ENCODE measurements around the gene TBC1D8.

The TBC1D8 gene

GRCh38 chr2:100974712-100975520, 176.3 kb downstream of the TBC1D8 start:
- DNase-seq: no peak

GRCh38 chr2:100972452-100972851, 178.7 kb downstream of the TBC1D8 start:
- no peak for DNase-seq

GRCh38 chr2:100971221-100971620, 180.0 kb downstream of the TBC1D8 start:
- no peak for DNase-seq

GRCh38 chr2:100969998-100970397, 181.2 kb downstream of the TBC1D8 start:
- no peak for DNase-seq

- DNase-seq: peak in 1 of 14 donors; percentile 13
These were observed 182.7 kb downstream of the TBC1D8 start for GRCh38 chr2:100968146-100969145.

- DNase-seq: peak in 1 of 14 donors; percentile 3
These were observed 183.5 kb downstream of the TBC1D8 start for GRCh38 chr2:100967716-100968115.

GRCh38 chr2:100965596-100965995, 185.6 kb downstream of the TBC1D8 start:
- no peak for DNase-seq

- no peak for DNase-seq
These were observed 186.5 kb downstream of the TBC1D8 start for GRCh38 chr2:100964681-100965169.

GRCh38 chr2:100964222-100964621, 187.0 kb downstream of the TBC1D8 start:
- no peak for DNase-seq

GRCh38 chr2:100963026-100963375, 188.2 kb downstream of the TBC1D8 start:
- no peak for DNase-seq

- DNase-seq: no peak
These were observed 188.7 kb downstream of the TBC1D8 start for GRCh38 chr2:100962366-100963025.

GRCh38 chr2:100960688-100961087, 190.5 kb downstream of the TBC1D8 start:
- no peak for DNase-seq

GRCh38 chr2:100959225-100959880, 191.8 kb downstream of the TBC1D8 start:
- DNase-seq: no peak

- DNase-seq: peak in 2 of 14 donors; percentile 12 to 29
These were observed 193.1 kb downstream of the TBC1D8 start for GRCh38 chr2:100957996-100958653.

All from C1 segment of cervical spinal cord (tissue), 14 donors.